Measurements from ENCODE around the gene SHISA9.

The SHISA9 gene

DNA sequence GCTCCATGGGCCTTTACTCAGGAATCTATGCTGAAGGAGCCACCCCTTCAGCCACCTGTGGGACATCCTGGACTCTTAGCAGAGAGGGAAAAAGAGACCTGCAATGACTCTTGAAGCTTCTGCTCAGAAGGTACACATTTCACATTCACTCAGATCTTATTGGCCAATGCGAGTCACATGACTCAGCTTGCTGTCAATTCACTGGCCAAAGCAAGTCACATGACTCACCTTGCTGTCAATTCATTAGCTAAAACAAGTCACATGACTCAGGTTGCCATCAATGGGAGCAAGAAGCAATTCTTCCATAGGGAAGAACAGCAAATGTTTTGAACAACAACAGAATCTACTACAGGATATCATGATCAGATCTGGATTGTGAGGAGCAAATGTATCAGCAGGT lies 233.4 kb downstream of the SHISA9 start:
- DNase-seq: no peak

- DNase-seq: no peak
These were observed 235.5 kb downstream of the SHISA9 start for GRCh38 chr16:13136901-13137300.

DNA sequence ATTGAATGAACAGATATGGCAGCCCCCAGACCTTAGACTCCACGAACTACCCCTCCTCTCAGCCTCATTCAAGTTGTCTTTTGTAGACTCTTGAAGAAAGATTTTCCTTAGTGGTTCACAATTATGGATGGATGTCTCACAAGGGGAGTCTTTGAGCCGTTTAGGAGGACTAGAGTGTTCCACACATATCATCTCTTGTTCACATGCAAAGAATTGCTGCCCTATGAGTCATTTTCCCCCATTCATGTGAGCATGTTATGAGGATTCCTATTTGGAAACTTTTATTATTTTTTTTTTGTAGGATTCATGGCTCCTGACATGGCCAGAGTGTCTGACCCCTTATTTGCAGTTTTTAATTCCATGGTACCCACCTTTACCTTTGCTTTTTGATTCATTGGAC lies 237.1 kb downstream of the SHISA9 start:
- DNase-seq: no peak

DNA sequence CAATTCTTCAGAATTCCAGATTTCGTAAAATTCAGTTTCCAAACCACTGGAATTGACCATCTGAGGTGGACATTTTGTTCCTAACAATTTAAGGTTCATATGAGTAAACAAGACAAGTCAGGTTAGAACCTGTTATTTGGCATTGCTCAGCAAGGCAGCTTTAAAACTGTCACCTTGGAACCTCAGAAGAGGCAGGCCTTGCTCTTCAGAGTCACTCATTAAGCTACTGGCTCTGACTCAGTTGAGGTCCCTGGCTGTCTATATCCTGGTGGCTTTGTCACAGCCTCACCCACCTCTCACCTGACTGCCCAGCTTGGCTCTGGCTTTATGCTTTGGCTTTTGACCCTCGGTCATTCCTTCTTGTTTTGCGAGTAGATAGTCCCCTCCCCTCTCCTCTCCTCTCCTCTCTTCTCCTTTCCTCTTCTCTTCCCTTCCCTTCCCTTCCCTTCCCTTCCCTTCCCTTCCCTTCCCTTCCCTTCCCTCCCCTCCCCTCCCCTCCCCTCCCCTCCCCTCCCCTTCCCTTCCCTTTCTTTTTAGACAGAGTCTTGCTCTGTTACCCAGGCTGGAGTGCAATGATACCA lies 238.4 kb downstream of the SHISA9 start:
- no peak for DNase-seq

DNA sequence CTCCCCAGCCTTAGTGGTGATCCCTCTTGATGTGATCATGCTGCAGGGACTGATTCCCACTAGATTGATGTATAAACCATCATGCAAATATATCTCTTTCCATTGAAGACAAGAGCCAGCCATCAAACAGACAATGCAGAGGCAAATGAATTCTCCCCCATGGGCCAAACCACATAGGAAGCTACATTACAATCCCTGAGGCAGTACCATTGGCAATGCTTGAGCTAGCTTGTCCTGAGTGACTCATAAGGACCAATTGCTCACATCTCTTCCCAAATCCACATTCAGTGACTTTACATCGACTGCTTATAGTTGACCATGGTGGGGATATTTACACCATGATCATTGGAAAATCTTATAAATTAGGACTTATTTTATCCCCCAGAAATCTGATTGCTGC lies 242.2 kb downstream of the SHISA9 start:
- no peak for DNase-seq

DNA sequence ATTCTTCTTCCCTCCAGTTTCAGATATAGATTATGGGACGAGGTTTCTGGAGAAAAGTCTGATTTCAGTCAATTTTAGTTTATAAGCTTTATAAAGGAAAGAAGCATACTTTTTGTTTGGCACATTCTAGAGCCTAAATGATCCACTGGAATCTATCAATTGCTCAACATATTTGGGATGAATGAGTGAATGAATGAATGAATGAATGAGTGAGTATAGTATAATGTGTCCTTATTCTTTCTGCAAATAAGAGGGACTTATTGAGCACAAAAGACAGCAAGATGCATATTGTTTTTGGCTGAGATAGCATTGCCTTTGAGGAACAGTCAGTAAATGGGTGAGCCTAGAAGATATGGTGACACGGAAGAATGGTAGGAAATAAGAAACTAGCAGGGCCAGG lies 245.4 kb downstream of the SHISA9 start:
- no peak for DNase-seq

DNA sequence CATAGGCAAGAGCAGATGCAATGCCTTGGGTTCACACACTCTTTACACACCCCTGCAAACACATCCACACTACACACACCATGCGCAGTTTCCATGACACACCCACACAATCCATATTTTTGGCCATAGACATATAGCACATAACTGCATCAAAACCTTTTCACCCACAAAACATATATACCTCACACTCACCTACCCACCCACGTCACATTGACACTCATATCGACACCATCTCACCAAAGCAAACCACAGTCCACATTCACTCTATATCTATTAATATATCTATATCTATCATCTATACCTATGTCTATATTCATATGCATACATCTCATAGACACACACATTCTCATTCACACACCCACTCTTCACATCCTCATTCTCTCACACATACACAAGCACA lies 246.9 kb downstream of the SHISA9 start:
- DNase-seq: no peak

DNA sequence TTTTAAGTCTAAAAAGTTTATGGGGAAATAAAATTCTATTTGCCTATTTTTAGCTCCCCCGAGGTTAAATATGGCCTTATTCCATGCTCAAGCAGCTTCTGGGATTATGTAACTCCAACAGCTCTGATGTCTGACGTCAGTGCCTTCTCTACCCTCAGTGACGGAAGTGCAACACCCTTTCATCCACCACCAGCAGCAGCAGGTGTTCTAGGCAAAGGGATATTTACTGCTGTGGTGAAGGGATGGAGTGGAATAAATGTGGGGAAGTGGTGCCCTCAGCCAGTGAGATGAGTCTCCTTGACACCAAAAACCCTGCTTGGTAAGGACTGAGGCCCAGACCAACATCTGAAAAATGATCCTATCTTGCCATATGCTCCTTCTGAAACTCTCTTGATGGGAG lies 247.4 kb downstream of the SHISA9 start:
- no peak for DNase-seq

- no peak for DNase-seq
These were observed 248.9 kb downstream of the SHISA9 start for GRCh38 chr16:13150181-13150885.

DNA sequence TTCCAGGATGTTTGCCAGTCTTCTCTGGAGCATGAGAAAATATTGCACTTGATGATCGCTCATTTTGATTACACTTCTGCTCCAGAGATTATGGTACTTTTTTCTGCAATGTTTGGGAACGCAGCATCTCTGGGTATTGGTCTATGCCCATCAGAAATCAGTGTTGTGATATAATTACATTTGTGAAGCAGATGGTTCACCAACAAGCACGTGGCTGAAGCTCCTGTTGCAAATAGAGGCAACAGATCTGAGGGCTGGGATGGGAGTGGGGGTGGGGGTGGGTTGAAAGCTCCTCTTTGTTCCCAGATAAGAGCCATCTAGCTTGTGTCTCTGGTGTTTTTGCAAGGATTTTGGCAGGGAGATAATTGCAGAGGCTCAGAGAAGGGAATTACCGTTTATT lies 252.3 kb downstream of the SHISA9 start:
- no peak for DNase-seq

DNA sequence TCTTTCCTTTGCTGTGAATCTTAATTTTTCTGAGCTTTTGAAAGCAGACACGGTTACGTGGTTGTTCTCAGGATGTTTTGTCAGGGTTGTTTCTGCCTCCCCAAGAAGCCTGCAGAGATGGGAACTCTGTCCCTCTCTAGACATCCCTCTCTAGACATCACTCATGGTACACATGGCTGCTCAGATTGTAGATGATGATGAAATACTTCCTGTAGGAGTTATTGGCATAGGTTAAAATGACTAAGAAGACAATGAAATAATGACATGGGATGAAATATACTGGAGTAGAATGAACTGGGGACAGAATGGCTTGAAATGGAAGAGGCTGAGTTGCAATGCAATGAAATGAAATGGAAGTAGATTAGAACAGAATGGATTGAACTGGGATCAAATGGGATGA lies 253.4 kb downstream of the SHISA9 start:
- DNase-seq: no peak

GRCh38 chr16:13155377-13155776 lies 254.0 kb downstream of the SHISA9 start:
- DNase-seq: no peak

DNA sequence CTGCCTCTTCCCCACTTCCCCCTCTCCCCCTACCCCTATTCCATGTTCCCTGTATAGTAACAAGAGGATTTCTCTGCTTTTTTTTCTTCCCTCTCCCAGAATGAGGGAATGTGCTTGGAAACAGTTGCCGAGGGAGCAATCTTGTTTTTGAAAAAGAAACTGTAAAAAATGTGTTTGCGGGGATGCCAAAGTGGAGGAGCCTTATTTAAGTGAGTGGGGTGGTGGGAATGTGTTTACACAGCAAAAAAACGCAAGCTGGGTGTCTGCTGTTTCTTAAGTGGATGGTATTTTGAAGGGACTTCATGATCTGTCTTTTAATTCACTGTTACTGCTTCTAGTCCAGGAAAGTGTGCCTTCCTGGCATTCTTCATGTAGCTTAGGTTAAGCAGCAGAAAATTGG lies 254.4 kb downstream of the SHISA9 start:
- no peak for DNase-seq

- DNase-seq: no peak
These were observed 255.7 kb downstream of the SHISA9 start for GRCh38 chr16:13157082-13157481.

DNA sequence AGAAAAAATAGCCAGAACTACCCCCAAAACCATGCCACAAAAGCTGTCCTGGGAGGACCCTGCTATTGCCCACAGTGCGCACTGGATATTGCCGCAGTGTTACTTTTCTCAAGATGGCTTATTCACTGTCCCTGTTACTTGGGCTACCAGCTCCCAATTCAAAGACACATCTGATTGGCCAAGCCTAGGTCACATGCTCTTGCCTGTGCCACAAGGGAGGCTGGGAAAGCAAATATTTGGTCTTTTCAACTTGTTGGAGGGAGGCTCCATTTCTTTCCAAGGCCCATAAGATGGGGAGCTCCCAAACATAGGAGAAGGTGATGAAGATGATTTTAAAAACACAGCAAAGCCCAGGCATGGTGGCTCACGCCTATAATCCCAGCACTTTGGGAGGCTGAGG lies 257.0 kb downstream of the SHISA9 start:
- no peak for DNase-seq

DNA sequence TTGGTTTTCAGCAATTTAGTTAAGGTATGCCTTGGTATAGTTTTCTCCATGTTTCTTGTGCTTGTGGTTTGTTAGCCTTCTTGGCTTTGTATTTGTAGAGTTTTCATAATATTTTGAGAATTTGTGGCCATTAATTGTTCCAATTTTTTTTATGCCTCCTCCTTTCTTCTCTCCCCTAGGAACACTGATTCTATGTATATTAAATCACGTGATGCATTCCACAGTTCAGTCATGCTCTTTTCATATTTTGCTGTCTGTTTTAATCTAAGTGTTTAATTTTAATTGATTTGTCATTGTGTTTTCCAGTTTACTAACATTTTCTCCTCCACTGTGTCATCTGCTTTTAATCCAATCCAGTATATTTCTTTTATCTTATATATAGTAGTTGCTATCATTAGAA lies 263.6 kb downstream of the SHISA9 start:
- DNase-seq: no peak

DNA sequence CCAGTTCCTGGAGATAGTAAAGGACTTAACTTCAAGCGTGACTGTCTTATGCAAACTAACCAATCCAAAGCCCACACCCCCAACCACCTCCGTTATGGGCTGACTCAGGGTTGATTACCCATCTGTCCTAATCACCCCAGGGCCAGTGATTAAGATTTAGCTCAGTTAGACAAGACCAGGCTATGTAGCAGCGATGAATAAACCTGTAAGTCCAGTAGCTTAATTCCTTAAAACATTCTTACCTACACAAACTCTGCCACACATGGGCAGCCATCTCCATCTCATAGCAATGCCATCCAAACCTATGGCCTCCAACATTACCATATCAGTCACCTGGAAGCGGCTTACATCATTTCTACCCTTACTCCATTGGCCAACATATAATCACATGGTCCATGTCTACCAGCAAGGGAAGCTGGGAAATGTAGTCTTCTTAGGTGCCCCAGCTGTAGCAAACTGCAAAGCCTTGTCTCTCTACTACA lies 266.7 kb downstream of the SHISA9 start:
- DNase-seq: no peak

- no peak for DNase-seq
These were observed 269.9 kb downstream of the SHISA9 start for GRCh38 chr16:13171313-13171712.

GRCh38 chr16:13176711-13177110 lies 275.3 kb downstream of the SHISA9 start:
- DNase-seq: no peak

- no peak for DNase-seq
These were observed 276.9 kb downstream of the SHISA9 start for GRCh38 chr16:13178318-13178717.

DNA sequence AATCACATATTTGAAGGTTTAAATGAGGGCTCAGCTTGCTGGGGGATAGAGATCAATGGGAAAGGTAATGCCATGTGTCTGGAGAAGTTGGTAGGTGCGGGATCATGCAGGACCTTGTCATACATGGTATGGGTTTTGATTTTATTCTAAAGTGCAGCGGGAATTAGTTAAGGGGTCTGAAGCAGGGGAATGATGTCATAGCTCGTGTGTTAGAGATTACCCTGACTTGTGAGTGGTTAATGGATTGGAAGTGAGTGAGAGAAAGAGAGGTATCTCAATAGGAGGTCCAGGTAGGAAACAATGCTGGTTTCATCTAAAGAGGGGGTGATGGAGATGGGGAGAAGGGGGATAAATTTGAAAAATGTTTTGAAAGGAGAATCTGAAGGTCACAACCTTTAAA lies 280.0 kb downstream of the SHISA9 start:
- DNase-seq: no peak

DNA sequence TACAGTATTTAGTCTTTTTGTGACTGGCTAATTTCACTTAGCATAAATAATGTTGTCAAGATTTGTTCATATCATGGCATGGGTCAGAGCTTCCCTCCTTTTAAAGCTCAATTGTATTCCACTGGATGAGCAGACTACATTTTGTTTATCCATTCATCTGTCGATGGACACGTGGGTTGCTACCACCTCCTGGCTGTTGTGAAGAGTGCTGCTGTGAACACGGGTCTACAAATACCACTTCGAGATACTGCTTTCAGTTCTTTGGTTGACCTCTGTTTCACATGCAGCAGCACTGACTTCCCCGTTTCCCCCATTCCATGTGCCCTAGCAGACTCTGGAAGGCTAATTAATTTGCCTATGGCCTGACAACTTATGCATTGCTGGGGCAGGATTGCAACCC lies 285.4 kb downstream of the SHISA9 start:
- no peak for DNase-seq

DNA sequence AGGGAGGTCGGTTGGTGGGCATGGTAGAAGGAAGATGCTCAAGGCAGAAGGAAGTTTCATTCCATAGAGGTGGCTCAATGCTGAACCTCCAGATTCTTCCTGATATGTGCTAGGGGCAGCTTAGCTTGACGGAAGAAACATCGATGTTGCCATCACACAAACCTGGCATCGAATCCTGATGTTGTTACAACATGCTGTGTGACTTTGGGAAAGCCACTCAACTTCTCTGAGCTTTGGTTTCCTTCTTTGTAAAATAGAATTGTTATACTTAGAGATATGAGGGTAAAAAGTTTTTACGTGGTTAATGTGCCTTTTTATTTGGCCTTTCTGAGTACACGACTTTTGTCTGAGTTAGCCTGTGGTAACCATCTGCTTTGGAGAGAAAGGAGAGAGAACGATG lies 287.9 kb downstream of the SHISA9 start:
- DNase-seq: no peak

- no peak for DNase-seq
These were observed 292.3 kb downstream of the SHISA9 start for GRCh38 chr16:13193721-13194120.

DNA sequence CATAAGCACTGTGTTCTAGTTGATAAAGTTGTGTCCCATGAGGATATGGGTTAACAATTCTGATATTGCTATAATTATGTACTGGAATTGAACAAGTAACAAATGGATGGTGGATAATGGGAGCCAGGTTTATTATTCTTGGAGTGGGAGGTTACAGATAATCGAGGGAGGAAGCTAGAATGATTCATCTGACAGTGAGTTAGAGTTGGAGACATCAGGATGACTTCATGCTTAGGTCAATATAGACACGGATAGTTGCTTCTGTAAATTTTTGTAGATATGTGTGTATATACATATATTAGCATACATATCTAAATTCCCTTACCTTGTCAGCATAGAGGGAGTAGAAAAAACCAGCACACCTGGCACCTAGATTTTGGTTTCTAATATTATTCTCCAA lies 293.4 kb downstream of the SHISA9 start:
- DNase-seq: no peak
